GM21381 (cell line): ENCODE results near the gene RNF5.
"Not testable (repeated sequence)": the region's sequence is repeated elsewhere in the genome, so short reads cannot be mapped to it uniquely, and the experiment has no call there.

ENCODE experiments used
- ATAC-seq: cut with Tn5 transposase; IDR thresholded peaks from one replicate; pipeline ENCODE4 v1.9.1; 2021; ENCODE audit warnings: mild to moderate bottlenecking, moderate library complexity; ENCODE audit not compliant: unreplicated experiment

The RNF5 gene, protein sequence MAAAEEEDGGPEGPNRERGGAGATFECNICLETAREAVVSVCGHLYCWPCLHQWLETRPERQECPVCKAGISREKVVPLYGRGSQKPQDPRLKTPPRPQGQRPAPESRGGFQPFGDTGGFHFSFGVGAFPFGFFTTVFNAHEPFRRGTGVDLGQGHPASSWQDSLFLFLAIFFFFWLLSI

DNA sequence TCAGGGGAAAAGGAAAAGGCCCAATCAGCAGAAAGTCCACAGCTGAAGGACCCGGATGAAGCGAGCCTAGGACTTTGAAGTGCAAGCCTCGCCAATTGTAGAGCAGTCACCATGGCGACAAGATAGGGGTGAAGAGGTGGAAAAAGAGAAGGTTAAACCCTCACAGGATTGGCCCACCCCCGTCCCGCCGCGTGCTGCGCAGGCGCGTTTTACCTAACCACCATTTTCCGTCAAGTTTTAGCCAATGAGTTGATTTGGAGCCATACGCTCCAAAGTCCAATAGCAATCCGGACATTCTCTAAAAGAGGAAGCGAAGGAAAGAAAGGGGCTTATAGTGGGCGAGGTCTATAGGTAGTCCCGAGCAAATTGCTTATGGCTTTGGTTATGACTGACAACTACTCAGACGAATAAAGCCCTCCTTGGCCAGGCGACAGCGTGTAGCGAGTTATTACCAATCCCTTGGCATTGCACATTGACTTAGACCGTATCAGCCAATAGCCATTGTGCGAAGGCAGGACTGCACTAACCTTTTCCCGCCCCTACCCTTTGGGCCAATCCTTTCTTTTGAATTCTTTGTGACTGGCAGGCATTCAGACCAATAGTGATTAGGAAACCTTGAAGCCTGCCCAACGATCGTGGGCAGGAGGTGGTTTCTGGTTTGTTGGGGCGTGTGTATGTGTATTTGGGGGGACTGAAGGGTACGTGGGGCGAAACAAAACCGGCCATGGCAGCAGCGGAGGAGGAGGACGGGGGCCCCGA is at the start of gene RNF5:
RNF5 (plus strand) TSS at position 618 of the 759 bp plus-strand sequence; CDS start at position 725, 107 bp downstream.
- ATAC-seq, result peak; percentile 79

DNA sequence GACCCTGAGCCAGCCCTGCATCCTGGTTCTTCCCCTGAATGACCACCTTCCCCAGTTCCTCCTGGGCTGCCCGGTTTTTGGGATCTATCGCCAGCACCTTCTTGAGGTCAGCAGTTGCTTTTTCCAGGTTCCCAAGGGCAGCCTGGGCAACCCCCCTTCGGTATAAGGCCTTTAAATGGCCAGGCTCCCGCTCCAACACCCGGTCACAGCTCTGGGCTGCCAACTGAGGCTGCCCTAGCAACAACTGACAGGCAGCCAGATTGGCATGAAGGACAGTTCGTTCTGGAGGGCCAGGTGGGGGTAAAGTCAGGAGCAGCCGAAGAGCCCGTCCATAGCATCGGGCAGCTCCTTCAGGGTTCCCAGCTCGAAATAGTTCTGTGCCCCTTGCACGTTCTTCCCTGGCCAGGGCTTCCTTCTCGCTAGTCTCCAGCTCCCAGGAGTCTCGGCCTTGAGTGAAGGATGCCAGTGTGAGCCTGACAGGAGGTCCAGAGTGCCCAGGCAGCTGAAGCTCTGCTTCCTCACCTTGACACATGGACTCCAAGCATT is 49.4 kb upstream of the RNF5 start:
- ATAC-seq, result no peak

DNA sequence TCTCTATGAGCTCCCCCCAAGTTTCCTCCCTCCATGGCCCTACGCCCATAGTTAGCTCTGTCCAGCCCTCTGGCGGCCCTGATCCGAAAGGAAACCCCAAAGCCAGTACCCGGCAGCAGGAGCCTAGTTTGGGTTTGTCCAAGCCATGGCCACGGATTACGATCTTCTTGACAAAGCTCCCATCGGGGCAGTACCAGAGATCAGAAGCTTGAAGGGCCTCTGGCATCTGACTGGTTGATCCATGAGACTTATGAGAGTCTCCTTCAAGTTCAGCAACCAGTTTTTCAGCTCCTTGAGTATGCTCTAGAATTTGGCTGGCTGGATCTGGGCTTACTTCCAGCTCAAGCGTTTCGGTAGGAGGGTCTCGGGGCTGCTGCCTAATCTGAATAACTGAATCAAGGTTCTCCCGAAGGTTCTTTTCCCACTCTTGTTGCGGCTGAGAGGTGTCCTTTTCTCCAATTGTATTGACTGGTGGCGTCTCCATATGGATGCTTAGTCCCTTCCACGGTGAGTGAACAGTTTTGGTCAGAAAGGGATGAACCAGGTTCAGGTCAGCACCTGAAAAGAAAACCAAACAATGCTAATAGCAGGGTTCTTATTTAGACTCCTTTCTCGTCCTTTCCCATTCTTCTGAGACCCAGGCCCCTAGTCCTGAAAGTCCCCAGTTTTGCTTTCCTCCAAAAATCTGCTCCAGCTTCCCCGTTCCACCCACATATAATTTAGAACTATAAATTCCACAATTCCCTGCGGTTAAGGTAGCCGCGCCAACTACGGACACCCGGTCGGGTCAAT is 48.7 kb upstream of the RNF5 start:
- peak; percentile 19 for ATAC-seq

DNA sequence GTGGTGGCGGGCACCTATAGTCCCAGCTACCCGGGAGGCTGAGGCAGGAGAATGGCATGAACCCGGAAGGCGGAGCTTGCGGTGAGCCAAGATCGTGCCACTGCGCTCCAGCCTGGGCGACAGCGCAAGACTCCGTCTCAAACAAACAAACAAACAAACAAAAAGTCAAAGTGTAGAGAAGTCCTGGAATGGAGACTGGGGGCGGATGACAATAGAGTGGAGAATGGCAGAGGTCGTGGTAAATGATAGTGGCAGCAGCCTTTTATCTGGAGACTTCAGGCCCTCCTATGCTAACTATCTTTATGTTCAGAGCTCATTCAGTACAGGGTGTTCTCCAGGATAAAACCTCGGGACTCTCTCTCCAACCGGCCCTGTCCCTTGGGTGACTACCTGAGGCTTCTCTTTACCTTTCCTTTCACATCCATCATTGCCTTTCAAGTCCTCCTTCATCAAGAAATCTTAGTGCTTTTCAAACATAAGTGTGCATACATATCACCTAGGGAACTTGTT is 46.7 kb upstream of the RNF5 start:
- ATAC-seq, result no peak

DNA sequence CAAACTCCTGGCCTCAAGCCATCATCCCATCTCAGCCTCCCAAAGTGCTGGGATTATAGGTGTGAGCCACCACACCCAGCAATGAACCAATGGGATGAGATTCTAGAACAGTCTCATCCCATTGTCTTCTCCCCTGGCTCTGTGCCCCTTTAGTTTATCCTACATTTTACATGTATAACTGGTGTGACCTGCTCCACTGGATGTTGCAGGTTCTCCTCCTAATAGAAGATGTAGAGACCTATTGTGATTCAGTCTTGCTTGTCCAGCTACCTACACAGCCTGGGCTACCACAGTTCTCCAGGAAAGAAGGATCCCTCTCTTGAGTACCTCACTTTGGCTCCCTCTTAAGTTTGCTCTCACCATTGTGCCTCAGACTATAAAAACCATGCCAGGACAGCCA is 46.1 kb upstream of the RNF5 start:
- no peak for ATAC-seq

DNA sequence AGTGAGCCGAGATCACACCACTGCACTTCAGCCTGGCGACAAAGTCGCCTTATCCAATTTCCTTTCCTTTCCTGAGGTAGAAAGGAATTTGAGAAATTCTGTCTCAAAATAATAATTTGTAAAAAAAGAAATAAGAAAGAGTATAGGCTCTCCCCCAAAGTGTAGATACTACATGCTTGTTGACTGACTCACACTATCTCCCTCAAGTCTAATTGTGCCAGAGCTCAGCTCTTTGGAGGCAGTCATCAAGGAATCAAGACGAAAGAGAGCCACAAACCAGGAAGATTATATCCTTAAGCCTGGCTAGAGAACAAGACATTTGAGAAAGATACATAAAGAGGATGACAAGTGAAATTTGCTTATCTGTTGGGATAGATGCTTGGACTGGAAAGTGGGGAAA is 44.4 kb upstream of the RNF5 start:
- no peak for ATAC-seq

DNA sequence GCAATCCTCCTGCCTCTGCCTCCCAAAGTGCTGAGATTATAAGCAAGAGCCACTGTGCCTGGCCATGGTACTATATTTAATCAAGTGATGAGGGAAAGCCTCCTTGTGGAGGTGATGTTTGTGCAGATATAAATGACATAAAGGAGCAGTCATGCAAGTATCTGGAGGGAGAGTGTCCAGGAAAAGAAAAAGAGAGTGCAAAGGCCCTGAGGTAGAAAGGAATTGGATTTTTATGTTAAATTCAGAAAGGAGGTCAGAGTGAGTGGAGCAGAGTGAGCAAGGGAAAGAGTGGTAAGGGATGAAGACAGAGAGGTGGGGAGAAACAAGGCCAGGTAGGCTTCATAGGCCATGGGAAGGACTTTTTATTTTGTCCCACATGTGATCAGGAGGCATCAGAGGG is 40.8 kb upstream of the RNF5 start:
- no peak for ATAC-seq

DNA sequence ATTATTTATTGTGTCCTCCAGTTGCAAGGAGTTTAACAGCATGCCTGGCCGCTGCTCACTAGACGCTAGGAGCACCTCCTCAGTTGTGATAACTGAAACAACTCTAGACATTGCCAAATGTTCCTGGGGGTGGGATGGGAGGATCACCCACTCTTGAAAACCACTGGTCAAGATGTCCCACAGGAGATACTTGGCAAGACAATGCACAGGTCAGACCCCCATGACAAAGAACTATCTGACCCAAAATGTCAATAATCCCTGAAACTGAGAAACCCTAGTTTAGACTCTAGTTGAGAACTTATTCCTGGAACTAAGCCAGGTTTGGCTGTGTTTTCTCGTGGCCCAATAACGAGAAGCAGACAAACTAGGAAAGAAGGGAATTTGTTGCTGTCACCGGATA is 38.6 kb upstream of the RNF5 start:
- no peak for ATAC-seq

DNA sequence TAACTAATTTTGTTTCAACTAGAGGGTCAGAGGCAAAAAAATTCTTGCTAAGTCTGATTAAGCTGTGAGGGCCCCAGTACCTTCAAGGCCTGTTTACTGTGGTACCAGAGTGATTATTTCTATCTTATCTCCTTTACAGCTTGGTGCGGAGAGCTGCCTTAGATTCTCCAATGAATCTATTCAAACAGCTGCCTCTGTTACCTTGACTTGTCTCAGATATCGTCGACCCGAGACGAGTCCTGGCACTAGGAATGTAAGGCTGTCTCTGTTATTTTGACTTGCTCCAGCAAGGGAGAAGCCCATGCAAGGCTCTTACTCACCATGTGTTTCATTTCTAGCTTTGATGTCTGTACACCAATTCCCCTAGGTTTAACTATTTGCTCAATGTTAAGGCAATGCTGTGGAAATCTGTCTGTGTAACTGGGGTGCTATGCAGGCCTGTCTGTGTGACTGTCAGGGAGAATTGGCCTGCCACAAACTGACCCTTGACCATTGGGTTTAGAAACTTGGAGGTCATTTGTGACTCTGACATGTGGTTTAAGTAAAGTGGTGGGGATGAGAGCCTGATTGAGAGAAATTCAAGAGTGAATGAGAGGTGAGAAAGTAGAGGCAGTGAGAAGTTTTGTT is 37.7 kb upstream of the RNF5 start:
- no peak for ATAC-seq

DNA sequence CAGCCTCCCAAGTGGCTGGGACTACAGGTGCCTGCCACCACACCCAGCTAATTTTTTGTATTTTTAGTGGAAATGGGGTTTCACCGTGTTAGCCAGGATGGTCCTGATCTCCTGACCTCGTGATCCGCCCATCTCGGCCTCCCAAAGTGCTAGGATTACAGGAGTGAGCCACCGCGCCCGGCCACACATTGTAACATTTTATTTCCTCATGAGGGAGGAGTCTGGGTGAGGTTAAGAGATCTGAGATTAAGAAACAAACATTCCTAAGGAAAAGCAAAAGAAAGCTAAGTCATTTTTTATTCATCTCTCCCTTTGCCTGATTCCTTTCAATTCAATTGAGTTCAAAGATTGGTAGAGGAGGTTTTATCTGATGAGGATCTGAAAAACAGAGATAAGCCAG is 34.0 kb upstream of the RNF5 start:
- not testable (repeated sequence) for ATAC-seq

DNA sequence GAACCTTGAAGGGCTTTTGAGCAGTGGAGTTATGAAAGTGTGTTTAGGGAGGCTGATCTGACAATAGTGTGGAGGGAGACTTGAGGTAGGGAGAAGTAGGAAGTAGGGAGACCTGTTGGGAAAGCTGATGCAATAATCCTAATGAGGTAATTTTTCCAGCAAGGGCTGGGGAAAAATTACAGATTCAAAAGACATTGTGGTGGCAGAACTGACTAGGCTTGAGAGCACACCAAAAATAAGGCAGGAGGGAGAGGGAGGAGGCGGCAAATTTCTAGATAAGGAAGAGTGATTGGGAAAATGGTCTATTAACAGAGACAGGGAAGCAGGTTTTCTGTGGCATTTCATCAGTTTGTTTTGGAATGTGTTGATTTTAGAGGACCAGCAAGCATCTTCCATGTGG is 31.9 kb upstream of the RNF5 start:
- ATAC-seq, result no peak

DNA sequence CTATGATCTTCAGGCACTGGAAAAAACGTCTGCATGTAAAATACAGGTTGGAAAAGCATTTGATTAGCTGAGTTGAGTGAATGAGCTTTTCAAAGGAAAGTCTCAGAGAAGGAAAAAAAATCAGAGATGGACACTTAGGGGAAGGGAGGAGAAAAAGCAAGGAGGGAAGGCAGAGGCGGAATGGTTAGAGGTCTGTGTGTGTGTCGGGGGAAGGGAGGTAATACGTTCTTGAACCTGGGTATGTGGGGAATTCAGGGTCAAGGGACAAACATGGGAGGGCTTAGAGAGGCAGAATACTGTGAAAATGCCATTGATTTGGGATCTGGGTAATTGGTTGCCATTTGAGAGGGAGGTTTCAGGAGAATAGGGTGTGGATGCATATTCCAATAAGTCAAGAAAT is 31.5 kb upstream of the RNF5 start:
- no peak for ATAC-seq

DNA sequence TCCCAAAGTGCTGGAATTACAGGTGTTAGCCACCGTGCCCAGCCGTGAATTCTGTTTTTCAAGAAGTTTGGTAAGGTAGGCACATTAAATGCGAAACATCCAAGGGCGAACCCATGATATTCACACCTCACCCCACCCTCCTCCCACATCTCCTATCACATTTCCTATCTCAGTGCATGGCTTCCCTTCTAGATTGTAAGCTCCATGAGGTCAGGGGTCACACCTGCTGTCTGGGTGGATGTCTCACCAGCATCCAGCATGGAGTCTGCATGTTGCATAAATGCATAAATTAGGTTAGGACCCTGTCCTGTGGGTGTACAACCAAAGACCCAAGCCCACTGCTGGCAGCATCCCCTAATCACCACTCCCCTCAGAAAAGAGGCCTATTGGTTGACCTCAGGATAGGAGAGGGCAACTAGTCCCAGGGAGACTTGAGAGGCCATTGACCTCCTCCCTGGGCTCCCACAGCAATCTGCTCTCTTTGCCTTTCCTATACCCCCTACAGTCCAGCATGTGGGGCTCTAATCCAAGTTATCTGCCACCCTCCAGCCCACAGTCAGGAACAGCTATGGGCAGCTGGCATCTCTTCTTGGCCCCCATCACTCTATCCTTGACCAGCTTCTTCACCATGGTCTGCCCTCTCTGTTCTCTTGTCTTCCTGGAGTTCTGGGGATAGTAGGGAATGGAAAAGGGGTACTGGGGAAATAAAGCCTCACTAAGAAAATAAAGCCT is 30.6 kb upstream of the RNF5 start:
- no peak for ATAC-seq

DNA sequence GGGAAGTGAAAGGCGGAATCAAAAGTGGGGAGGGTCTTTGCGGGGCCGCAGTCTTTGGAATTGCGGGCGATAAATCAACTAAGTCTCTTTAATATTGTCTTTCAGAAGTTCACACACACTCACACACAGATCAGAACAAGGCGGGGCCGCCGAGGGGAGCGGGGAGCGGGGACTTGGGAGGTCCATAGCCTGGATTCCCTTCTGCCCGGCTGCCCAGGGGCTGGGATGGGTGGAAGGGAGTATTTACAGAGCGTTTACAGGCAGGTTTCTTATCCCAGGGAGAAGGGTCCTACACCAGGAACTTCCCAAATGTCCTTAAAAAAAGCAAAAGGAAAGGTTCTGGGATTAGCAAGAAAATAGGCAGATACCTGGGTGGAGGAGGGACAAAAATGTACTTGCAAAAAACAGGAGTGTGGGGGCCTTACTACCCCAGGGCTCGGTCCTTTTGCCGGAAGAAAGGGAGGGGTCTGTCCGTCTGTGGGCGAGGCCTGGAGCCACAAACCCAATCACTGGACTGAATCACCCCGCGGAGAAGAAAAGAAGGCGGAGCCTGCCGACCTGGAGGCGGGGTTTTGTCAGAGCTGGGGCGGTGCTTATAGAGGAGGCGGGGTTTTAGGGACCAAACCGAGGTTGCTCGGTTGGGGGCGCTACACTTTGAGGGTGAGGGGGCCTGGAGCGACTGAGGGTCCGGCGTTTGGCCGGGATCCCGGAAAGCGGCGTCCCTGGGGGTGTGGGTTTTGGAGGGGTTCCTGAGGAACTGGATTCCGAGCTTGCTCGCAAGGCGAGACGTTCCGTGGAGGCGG is 29.7 kb upstream of the RNF5 start:
- no peak for ATAC-seq

DNA sequence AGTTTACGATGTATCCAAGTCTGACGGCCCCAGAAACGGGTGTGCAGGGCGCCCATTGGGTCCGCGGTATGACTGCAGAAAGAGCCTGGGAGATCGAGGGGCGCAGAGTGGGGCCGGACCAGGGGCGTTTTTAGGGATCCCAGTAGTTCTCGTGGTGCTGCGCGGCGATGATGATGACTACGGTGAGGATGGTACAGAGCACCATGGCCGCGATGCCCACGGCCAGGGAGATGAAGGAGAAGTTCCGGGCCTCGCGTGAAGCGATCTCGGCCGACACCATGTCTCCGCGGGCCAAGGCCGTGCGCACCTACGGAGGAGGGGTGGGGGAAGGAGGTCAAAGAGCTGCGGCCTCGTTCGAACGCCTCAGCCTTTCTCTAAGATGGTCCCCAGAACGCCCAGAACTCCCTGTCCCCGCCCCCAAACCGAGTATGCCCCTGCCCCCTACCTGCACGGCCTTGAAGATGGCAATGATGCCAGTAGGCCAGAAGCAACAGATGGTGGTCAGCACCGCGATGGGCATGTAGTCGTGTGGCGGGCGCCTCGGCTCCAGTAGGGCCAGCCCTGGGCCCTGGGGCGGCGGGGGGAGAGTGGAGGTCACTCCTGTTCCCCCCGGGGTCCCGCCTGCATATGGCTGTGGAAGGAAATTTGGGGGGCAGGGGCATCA is 29.0 kb upstream of the RNF5 start:
- no peak for ATAC-seq

DNA sequence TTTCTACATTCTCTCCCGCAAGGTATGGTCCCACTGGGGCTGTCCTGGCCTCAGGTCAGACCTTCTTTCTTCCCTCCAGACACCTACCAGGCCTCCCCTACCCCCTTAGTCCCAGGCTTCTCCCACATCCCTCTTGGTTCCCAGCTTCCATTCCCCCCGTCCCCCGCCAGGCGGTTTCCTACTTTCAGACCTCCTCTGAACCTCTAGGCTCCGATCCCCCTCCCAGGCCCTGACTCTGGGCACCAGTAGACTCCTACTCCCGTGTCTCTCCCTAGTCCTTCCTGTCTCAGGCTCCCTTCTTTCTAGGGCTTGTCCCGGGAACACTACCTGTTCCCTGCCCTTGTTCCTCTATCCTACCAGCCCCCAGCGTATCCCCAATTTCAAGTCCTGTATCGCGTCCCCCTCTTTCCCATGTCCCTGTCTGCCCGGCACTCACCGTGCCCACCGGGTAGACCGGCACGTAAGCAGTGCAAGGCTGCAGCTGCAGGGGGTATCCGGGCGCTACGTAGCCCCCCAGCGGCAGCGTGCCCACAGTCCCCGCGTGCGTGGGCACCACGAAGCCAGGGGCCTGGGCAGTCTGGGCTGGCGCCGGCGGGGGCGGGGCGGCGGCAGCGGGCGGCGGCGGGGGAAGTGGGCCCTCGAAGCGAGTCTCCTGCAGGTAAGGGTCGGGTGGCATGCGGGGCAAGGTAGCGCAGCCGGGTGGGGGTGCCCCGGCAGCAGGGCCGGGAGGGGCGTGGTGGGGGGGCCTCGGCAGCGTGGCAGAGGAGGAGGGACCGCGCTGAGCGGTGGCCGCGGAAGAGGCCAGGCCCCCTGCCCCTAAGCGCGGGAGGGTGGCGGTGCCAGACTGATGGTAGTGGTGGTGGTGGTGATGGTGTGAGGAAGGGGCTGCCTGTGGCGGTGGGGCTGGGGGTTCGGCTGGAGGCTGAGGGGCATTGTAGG is 28.0 kb upstream of the RNF5 start:
- no peak for ATAC-seq

DNA sequence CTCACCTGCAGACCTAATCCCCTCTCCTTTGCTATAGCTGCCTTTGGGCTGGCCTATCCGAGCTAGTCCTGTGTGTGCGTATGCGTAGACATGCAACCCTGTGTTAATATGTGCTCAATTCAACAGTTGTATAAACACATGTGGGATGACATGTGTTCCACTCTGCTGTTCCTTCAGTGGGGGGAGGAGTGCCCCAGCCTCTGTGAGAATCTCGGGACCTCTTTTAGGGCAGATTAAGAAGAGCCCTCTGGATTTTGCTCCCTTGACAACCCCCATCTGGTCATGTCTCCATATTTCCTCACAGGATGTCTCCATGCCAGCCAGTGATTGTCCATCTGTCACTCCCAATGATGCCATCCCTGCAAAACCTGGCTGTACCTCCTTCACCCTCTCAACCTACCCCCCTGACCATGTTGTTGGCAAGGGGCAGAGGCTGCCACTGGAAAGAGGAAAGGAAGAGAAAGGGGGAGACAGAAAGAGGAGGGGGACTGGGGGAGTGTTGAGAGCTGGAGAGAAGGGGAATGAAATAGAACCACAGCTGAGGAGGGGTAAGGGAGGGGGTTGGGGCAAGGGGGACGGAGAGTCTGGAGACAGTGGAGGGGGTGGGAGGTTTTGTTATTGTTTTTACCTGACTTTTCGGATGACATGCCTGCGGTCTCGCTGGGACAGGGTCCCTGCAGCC is 26.9 kb upstream of the RNF5 start:
- no peak for ATAC-seq
